GM21447 (cell line): Measurements from ENCODE around the gene PTPN6.
A peak's percentile ranks its signal among the peaks of the same experiment; 100 is the strongest.

Experiments used
- ATAC-seq: cut with Tn5 transposase; IDR thresholded peaks from one replicate; pipeline ENCODE4 v1.9.1; 2021; ENCODE audit not compliant: unreplicated experiment

PTPN6 gene

GRCh38 chr12:6938353-6939190, 12.6 kb upstream of the PTPN6 start:
- no peak for ATAC-seq

DNA sequence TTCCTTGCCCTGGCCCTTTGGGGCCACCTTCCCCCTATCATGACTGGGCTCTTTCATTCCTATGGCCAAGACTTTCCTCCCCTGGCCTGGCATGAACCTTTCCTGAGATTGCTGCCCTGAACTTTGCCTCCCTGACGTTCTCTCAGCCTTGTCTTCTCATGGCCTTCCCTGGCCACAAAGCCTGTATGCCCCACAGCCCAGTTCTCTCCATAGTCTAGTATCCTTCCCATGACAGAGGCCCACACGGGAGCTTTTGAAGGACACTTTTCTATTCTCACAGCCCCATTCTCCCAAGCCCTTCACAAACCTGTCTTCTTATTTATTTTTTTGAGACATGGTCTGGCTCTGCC, 12.0 kb upstream of the PTPN6 start:
- ATAC-seq = no peak

DNA sequence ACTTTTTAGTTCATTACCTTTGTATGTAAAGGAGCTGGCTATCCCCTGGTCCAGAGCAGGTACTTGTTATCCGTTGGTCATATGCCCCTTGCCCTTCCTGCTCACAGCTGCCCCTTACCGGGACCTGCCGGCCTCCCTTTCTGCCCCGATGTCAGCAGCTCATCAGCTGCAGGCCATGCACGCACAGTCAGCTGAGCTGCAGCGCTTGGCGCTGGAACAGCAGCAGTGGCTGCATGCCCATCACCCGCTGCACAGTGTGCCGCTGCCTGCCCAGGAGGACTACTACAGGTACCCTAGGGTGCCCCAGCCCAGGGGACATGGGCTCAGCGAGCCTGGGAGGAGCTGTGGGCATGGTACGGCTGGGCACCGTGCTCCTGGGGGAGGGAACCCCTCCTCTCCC, 9.9 kb upstream of the PTPN6 start:
- ATAC-seq = no peak

GRCh38 chr12:6941782-6942181, 9.4 kb upstream of the PTPN6 start:
- ATAC-seq = no peak

GRCh38 chr12:6942331-6942665, 8.9 kb upstream of the PTPN6 start:
- ATAC-seq = no peak

DNA sequence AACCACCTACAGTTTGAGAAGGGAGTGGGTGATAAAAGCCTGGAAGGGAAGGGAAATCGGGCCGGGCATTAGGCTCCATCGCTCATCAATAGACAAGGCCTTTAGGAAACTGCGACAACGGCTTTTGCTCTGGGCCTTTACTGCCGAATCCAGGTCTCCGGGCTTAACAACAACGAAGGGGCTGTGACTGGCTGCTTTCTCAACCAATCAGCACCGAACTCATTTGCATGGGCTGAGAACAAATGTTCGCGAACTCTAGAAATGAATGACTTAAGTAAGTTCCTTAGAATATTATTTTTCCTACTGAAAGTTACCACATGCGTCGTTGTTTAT, 7.8 kb upstream of the PTPN6 start:
- ATAC-seq = no peak

GRCh38 chr12:6943722-6944380, 7.3 kb upstream of the PTPN6 start, which contains the start of the genes C12orf57 and RNU7-1:
C12orf57 (plus strand) TSS chr12:6944022; CDS start chr12:6944122, 100 bp downstream.
RNU7-1 (plus strand) TSS chr12:6943816.
- no peak for ATAC-seq

GRCh38 chr12:6944381-6945186, 6.6 kb upstream of the PTPN6 start:
- peak; percentile 44 for ATAC-seq

DNA sequence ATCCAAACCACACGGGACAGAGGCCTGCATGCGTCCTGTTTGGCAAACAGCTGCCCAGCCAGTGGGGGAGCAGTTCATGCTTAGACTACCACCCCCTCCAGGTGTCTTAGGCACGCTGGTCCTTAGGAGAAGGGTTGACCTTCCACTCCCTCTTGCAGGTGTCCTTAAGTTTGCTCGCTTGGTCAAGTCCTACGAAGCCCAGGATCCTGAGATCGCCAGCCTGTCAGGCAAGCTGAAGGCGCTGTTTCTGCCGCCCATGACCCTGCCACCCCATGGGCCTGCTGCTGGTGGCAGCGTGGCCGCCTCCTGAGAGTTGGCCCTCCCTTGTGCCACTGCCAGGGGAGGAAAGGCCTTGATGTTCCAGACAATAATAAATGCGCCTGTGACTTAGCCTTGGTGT, 5.5 kb upstream of the PTPN6 start:
- ATAC-seq = no peak

- ATAC-seq = peak; percentile 28
These were observed 4.9 kb upstream of the PTPN6 start for GRCh38 chr12:6946033-6946919.

- no peak for ATAC-seq
These were observed 4.2 kb upstream of the PTPN6 start for GRCh38 chr12:6946920-6947374.

- no peak for ATAC-seq
These were observed 3.5 kb upstream of the PTPN6 start for GRCh38 chr12:6947615-6948014.

GRCh38 chr12:6948873-6949594, 2.1 kb upstream of the PTPN6 start:
- ATAC-seq = no peak

- ATAC-seq = no peak
These were observed 755 bp upstream of the PTPN6 start for GRCh38 chr12:6950401-6950801.

- ATAC-seq = no peak
These were observed 480 bp downstream of the PTPN6 start for GRCh38 chr12:6951551-6952120.

DNA sequence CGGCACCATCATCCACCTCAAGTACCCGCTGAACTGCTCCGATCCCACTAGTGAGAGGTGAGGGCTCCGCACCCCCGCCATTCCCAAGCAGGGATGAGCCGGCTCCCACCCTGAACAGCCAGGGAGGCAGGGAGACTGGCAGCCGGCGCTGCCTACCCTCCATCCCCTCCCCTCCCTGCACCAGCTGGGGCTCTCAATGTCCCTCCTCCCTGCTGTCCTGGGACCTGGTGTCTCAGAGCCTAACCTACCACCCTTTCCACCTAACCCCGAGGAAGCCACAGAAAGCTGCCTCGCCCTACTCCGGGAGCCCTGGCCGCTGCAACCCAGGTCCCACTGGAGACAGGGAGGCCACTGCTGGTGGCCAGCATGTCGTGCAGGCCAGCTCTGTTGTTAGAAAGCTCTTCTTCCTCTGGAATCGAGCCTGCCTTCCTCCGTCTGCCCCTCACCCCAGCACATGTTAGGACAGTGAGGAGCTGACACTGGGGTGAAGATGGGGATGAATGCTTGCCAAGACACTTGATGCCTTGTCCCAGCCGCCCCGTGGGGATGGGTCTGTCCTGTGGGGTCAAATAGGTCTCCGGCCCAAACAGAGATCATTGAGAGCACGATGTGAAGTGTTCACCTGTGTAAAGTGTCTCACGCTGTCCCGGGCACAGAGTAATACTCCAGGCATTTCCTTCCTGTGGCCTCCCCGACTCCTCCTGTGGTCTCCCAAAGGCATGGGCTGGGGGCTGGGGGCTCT, 1.1 kb downstream of the PTPN6 start:
- no peak for ATAC-seq

GRCh38 chr12:6952863-6953441, 1.8 kb downstream of the PTPN6 start:
- ATAC-seq = no peak

DNA sequence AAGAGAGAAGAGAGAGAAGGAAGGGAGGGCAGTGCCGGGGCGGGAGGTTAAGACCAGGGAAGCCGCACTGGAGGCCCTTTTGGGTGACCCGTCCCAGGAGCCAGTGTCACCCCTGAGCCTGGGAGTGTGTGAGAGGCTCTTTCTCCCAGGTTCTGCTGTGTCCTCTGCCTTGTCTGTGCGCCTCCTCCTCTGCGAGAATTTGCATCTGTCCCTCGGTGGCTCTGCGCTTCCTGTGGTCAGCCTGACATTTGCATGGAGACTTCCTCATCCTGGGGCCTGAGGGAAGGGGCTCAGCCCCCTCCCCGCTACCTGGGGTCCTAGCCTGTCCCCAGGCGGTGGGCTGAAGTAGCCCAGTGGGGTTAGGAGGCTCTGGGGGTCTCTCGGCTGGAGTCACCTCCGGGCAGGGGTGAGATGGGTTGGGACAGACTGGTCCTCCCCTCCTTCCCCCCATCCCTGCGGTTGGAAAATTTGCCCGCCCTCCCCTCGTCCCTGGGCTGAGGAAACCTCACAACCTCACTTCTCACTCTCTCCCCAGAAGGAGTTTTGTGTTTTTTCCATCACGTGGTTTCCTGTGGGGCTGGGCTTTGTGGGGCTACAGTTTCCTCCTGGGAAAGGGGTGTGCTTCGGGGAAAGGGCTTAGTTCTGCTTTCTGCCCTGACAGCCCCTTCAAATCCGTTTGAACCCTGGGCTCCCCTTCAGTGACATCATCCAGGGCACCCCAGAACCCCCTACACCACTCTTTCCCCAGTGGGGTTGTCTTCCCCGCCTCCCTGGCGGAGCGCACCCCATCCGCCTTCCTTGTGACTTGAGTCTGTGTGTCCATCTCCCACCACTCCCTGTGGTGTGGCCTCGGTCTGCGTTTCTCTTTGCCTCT, 2.5 kb downstream of the PTPN6 start:
- peak; percentile 44 for ATAC-seq
